SHP77 treated with DMSO at 0.1 percent for 48 hours (cell line): ENCODE measurements around the gene SYNGAP1.

Experiments used
- DNase-seq: peaks from one replicate; lab custom pipeline; 2025; lab: John Stamatoyannopoulos, UW

SYNGAP1 gene

DNA sequence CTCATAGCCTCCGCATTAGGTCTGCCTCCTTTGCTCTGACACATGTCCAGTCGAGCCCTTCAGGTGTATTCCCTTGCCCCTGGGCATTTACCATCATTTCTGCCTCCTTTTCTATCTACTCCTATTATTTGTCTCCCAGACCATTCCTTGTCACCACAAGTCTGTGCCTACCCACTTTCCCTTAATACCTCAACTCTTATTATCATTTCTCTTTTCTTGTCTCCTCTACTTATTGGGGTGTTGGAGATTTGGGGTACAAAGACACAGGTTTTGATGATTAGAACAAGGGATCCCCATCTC is 1.4 kb downstream of the SYNGAP1 start:
- DNase-seq, result no peak

DNA sequence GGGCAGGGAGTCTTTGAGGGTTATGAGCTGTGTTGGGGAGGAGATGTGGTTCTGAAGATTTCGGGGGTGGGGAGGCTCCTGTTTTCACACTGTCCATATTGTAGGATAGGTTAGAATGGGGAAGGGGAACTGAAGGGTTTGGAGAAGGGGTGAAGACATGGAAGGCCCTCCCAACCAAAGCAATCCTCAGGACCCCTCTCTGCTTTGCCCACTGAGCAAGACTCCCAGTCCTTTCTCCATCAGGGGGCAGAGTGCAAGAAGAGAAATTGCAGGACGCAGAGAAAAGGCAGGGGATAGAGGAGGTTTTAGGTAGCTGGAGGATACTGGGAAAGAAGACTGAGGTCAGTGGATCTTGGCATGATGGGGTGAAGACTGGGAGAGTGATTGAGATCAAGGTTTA is 3.9 kb downstream of the SYNGAP1 start:
- DNase-seq, result no peak

DNA sequence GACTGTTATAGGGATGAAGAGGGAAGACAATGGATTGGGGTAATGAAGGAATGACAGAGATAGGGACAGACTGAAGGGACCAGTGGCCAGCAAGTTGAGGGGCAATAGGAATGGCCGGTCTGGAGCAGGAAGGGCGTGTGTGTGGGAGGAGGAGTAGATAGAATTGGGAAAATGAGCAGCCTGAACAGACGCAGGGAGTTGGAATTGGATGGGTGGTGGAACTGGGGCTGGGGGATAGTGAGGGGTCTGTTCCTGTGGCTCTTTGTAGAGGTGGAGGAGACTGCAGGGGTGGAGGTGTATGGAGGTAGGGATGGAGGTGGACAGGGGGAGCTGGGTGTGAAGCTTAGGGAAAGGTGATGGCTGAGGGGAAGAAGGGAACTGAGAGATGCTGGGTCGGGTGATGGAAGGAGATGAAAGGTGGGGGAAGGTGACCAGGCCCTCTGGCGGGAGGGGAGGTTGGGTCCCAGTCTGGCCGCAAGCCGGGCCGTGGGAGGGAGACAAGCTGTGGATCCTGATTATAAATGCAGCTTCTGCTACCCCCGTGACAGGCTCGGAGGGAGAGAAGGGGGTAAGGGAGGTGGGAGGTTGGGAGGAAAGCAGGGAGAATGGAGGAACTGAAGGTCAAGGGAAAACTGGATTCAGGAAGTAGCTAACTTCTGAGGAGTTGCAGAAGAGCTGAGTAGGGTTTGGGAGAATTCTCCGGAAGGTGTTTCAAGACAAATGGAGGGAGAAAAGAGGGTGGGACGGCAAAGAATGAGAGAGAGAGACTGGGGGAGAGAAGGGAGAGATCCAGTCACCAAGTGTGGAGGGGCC is 5.2 kb downstream of the SYNGAP1 start:
- DNase-seq, result no peak

DNA sequence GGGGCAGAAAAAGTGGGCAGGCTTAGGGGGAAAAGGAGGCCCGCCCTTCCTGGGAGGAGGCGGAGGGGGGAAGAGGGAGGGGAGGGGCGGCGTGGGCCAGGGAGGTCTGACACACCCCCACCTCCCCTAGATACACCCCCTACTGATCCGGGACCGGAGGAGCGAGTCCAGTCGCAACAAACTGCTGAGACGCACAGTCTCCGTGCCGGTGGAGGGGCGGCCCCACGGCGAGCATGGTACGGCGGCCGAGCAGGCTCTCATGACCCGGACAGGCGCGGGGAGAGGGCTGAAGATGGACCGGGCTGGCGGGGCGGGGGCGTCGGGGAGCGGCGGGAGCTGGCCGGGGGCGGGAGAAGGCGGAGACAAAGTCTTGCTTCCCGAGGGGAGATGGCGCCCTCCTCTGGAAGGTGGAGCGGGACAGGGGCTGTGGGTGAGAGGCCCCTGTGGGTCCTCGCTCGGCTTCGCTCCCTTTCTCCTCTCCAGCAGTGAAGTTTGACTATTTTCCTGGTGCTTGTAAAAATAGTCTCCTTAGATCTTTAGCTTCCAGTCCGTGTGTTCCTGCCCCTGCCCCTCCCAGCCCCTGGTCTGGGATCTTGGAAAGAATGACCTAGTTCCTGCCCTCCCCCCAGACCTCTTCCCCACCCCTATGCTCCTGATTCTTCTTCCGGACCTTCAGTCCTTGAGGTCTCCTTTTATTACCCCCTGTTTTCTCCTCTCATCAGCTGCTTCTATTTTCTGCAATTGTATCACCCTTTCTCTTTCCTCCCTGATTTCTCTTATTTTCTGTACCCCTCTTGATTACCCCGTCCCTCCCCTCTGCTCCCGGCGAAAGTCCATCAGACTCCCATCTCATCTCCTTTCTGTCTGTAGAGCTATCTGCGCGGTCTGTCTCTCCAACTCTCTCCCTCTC is 6.1 kb downstream of the SYNGAP1 start:
- DNase-seq, result peak; percentile 55

DNA sequence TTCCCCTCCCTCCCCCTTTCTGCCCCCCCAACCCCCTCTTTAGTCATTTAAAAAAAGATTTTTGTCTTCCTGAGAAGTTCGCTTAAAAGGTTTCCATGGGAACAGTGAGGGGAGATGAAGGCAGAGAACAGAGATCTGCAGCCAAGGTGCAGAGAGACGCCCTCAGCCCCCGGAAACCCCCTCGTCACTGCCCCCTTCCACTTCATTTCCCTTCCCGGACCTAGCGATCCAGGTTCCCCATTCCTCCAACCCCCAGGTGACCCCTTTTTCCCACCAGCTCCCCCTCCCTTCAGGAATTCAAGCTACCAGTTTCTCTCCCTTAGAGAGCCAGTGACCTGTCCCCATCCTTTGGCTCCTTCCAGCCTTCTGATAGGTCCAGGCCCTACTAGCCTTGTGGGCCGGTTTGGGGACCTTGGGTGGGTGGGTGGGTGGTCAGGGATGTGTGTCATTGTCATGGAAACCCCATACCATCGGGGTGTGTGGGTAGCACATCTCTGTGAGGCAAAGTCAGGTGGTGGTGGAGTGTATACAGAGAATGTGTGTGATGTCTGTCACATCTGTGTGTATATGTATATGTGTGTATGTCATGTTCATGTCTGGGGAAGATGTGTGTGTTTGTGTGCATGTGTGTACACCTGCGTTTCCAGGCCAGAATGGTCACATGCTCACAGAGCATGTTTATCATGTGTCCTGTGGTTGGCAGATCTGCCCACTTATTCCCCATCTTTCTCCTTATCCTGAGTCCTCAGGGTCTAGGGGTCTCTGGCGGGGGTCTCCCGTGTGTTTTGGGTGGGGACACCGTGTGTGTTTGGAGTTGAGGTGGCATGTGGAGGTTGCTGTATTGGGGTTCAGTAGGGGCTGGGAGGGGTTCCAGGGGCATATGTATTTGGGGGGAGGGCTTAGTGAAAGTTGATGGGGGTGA is 7.0 kb downstream of the SYNGAP1 start:
- no peak for DNase-seq

DNA sequence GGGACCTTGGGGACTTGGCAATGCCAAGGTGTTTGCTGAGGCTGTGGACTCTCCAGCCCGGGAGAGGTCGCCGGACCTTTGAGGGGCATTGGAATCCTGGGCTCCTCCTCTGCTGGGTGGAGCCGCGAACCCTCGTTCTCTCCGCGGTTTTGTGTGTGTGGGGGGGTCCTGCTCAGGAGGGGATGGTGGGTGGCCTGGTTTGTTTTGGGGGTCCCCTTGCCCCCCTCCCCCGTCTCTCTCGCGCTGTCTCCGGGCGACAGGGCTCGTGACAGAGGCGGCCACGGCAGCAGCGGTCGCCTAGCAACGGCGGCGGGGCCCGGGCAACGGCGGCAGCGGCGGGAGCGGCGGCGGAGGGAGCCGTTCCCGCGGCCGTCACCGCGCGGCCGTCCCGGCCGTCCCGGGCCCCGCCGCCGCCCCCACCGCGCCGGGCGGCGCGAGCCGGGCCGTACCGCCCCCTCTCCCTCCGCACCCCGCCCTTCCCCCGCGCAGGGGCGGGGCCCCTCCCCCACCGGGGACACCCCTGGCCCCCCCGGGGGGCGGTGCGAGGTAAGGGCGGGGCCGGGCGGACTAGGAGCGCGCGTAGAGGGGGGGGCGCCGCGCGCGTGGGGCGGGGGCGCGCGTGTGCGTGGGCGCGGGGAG is 7.8 kb downstream of the SYNGAP1 start:
- DNase-seq, result no peak

DNA sequence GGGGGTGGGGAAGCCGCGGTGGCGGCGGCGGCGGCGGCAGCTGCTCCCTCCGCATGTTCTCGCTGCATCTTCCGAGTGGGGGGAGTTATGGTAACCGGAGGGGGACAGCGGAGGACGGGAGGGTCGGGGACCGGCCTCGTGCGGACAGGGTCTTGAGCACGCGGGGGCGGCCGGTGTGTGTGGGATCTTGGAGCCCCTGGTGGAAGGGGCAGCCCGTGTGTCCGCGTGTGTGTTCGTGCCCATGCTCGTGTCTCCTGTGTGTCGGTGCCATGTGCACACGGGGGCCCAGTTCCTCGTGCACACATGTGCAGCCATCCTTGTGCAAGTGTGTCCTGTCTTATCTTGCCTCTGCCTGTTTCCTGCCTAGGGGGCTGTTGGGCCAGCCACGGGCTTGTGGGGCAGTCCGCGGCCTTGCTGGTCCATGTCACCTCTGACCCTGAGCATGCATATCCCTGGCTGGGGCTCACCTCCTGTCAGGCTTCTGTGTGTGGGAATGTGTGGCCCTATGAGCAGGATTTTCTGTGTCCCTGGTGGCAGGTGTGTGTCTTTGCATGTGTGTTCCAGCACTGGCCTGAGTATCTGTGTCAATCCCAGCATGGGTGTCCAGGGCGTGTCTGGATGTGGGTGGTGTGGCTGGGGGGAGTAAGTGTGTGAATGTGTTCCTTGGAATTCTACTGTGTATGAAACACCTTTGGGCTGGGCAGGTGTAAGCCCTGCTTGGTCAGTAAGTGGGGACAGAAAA is 8.5 kb downstream of the SYNGAP1 start:
- peak; percentile 14 for DNase-seq

DNA sequence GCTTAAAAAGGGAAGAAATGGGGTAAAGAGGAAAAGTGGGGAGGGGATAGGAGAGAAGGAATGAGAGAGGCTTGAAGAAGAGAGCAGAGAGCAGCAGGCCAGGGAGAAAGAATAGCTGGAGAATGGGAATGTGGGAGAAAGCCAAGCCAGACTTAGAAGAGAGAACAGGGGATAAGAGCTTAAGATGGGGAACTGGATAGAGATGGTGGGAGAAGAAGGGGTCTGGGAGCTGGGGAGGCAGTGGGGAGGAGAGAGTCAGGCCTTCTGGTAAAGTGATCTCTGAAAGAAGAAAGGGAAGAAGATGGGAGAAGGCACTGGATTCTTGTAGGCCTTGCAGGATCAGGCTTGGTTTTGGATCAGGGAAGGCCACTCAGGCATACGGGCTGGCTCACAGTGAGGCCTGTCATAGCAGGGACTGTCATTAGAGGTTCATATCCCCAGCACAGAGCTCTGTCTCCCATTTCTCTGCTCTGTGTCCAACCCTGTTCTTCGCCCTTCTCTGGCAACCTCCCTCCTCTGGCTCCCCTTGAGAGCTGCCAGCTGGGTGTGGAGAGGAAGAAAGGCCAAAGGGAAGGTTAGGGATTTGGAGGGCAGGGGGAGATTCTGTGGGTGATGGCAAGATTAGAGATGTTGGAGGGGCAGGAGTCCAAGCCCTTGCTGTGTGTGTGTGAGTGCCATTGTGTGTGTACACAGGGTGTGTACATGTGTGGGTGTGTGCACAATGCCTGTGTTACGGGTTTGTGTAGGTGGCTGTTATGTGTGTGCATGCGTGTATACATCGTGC is 9.3 kb downstream of the SYNGAP1 start:
- no peak for DNase-seq

DNA sequence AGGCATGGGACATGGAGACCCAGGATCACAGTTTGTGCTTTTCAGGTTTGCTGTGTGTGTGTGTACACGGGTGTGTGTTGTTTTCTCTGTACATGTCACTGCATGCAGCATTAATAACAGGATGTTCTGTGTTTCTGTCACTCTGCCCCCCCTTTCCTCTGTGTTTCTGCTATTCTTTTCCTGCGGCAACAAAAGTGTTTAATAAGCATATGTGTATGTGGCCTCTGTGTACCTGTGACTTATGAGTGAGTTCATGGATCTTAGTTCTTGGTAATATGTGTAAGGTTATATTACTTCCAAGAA is 9.8 kb downstream of the SYNGAP1 start:
- no peak for DNase-seq

DNA sequence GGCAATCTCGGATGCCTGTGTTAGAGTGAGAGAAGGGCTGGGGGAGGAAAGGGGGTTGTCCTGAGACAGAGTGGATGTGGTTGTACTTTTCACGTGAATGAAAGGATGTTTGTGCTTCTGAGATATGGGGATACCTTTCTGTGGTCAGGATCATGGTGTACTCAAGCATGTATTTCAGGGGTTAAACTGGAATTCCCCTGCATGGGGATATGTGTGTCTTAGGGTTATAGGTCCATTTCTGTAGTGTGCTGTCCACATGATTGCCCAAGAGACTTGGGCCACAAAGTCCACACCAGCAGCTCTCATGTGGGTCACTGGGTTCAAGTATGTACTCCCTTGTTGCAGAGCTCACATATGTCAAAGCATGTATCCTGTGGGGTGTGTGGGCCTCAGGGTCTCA is 10.5 kb downstream of the SYNGAP1 start:
- no peak for DNase-seq

DNA sequence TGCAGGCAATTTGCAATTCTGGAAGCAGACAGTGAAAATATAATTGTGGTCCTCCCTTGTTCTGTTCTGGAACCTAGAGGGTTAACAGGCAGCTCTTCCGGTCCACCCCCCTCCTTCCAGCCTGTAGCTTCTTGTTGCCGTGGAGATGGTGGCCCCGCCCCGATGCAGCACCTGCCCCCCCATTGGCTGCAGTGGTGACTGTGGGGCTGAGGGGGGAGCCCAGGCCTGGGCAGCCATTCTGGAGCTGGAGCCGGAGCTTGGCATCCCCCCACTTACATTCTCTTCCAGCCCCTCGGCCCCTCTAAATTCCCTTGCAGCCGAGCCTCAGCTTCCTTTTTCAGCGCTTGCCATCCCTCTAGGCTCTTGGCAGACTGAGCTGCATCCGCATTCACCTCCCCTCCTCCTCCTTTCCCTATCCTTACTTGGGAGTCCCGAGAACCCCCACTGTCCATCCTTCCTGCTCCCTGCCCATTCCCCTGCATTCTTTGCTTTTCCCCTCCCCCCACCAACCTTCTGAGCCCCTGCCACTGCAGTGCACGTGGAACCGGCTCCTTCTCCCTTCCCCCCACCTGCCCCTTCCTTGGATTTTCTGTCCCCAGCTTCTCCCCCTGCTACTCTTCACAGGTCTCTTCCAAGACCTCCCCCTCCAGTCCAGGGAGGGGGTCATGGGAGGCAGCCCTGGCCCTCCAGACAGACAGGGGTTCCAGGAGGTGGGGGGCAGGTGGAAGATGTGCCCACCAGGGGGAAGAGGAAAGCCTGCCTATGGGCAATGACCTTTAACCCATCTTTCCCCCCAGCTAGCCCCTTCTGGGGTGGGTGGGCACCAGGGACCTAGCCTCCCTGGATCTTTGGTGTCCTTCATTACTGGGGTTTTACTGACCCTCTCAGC is 11.4 kb downstream of the SYNGAP1 start:
- DNase-seq, result peak; percentile 56

DNA sequence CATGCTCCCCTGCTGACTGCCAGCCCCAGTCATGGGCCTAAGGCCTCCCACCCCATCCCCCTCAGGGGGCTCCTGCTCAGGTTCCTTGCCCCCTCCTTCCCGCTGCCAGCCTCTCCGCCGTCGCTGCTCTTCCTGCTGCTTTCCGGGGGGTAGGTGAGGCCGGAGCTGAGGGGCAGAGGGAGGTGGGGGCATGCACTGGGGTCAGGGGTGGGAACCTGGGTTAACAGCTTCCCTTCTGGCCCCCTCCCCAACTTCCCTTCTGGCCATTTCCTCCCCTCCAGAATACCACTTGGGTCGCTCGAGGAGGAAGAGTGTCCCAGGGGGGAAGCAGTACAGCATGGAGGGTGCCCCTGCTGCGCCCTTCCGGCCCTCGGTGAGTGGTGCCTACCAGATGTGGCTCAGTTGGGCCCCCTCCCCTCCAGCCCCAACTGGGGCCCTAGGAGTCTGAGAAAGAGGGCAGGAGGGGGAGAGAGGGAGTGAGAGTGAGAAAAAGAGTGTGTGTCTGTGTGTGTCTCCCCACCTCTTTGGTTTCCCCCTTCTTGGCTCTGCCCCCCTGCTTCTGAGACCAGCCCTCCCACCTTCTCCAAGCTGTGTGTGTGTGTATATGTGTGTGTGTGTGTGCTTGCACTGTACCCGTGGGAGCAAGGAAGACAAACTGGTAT is 12.1 kb downstream of the SYNGAP1 start:
- DNase-seq, result no peak

DNA sequence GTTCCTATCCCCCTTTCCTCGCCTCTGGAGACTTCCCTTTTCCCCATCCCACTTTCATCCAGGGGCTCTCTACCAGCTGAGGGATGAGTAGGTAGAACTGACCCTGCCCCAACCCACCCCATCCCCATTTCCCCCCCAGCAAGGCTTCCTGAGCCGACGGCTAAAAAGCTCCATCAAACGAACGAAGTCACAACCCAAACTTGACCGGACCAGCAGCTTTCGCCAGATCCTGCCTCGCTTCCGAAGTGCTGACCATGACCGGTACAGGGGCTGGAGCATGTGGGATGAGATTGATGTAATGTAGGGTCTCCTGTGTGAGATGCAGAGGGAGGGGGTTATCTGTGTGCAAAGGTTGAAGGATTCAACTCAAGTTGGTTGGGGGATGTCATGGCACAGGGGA is 12.7 kb downstream of the SYNGAP1 start:
- no peak for DNase-seq

DNA sequence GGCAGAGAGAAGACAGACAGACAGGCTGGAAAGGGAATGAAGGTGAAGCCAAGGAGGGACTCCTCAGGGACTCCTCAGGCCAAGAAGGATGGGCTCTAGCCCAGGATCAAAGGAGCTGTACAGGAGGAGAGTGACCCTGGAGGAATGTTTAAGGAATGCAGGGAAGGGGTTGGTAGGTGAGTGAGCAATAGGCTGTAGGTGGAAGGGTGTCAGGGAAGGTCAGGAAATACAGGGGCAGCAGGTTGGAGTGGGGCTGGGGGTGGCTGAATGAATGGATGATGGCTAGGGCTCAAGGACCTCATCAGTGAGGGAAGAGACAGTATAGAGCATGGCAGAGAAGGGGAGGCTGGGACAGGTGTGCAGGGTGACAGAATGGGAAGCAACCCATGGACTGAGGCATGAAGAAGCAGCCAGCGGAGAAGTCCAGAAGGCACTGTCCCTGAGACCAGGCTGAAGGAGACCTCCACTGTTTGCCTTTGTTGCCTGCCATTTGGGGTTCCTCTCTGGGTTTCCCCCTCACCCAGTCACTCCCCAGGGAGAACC is 13.2 kb downstream of the SYNGAP1 start:
- DNase-seq, result no peak

DNA sequence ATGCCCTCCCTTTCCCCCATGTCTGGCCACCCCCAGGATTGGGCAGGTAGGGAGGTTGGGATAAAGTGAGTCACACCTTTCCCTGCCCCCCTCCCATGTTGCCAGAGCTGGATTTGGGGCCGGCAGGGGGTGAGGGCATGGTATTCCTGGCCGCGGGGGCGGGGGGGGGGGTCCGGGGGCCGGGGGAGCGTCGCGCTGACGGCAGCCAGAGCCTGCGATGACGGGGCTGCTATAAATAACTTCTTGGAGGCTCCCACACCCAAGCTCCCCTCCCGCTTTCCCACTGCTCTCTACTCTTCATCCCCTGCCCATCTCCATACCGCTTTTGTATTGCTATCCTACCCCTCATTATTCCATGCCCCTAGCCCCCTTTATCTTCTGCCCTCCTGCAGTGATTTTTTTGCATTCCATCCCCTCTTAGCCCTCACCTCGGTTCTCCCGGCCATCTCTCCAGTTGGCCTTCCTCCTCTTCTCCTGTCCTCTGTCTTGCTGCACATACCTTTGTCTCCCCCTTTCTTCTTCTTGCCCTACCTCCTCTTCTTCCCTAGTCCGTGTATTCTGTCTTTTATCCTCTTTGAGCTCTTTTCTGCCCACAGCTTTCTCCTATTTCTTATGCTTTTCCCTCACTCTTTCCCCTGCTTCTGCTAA is 13.8 kb downstream of the SYNGAP1 start:
- no peak for DNase-seq

DNA sequence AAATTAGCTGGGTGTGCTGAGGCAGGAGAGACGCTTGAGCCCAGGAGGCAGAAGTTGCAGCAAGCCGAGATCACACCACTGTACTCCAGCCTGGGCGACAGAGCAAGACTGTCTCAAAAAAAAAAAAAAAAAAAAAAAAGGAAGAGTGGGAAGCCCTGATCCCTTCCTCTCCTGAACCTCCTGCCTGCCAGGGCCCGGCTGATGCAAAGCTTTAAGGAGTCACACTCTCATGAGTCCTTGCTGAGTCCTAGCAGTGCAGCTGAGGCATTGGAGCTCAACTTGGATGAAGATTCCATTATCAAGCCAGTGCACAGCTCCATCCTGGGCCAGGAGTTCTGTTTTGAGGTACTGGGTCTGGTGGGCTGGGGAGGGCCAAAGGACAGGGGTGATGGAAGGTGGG is 15.1 kb downstream of the SYNGAP1 start:
- no peak for DNase-seq

DNA sequence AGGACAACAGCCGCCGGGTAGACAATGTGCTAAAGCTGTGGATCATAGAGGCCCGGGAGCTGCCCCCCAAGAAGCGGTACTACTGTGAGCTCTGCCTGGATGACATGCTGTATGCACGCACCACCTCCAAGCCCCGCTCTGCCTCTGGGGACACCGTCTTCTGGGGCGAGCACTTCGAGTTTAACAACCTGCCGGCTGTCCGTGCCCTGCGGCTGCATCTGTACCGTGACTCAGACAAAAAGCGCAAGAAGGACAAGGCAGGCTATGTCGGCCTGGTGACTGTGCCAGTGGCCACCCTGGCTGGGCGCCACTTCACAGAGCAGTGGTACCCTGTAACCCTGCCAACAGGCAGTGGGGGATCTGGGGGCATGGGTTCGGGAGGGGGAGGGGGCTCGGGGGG is 17.8 kb downstream of the SYNGAP1 start:
- no peak for DNase-seq

DNA sequence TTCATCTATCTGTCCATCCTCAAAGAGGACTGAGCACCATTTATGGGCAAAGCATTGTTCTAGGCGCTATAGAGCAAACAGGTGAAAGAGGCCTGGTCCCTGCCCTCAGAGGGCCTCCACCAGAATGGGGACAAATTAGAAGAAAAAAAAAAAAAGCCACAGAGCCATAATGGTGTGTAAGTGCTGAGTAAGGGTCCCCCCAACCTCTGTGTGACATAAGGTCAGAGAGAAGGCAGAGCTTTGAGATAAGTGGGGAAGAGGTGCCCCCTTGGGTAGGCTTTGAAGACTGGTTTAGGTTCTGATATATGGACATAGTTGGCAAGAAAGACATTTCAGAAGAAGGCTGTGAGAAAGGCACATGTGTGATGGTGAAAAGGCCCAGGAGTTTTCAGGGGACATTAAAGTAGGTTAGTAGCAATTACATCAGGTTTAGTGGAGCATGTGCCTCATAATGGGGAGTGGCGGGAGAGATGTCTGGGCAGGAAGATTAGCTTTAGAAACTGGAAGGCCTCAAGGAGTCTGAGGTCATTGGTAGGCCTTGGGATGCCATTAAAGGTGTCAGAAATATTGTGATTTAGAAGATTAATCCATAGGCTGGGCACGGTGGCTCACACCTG is 19.2 kb downstream of the SYNGAP1 start:
- no peak for DNase-seq
